Measurements from ENCODE around the gene GLB1L2. TPM values are rescaled to one million over a fixed set of nuclear protein-coding genes. Genes with fewer than 3 reads are reported as not detected.
A peak's percentile ranks its signal among the peaks of the same experiment; 100 is the strongest.

Gene GLB1L2
- total RNA-seq, 6 donors from 2014 or later: 3.1 to 11.6 (median 6.0) TPM

DNA sequence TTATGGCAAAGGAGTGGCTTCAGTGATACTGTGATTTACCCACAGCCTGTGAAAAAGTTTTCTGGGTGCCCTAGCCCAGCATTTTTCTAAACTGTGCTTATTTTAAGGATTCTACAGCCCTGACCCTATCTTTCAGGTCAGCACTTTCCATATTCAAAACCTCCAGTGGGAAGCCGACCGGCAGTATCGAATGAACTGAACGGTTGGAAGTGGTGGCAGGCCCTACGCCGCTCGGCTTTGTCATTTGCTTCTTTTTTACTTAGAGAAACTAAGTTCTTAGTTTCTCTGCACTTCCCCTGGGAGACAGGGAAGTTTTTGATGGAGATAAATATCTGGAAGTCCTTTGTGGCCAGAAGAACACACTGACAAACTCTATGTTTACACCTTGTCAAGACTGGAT lies 994 bp downstream of the GLB1L2 start:
- H3K27me3 ChIP-seq: peaks cover 0 to 5% (median 2%) of the 10 kb centered on the region in 4 donors
- H3K4me1 ChIP-seq: peaks cover 15 to 25% (median 16%) of the 10 kb centered on the region in 4 donors
- WGBS, 2 donors: 63 to 74% methylated on average over 7 of the region's 7 CpGs
- DNase-seq (no peak), ATAC-seq (ENCODE audit: low FRiP score in 2 of 2) (no peak)
- TF ChIP-seq, protein P1, sequence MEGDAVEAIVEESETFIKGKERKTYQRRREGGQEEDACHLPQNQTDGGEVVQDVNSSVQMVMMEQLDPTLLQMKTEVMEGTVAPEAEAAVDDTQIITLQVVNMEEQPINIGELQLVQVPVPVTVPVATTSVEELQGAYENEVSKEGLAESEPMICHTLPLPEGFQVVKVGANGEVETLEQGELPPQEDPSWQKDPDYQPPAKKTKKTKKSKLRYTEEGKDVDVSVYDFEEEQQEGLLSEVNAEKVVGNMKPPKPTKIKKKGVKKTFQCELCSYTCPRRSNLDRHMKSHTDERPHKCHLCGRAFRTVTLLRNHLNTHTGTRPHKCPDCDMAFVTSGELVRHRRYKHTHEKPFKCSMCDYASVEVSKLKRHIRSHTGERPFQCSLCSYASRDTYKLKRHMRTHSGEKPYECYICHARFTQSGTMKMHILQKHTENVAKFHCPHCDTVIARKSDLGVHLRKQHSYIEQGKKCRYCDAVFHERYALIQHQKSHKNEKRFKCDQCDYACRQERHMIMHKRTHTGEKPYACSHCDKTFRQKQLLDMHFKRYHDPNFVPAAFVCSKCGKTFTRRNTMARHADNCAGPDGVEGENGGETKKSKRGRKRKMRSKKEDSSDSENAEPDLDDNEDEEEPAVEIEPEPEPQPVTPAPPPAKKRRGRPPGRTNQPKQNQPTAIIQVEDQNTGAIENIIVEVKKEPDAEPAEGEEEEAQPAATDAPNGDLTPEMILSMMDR (IDR thresholded peaks at IDR 0.05): no peak
- TF ChIP-seq EP300 (IDR thresholded peaks at IDR 0.05) (no peak), POLR2AphosphoS5 (IDR thresholded peaks at IDR 0.05) (no peak), POLR2A (IDR thresholded peaks at IDR 0.05) (no peak)
- no peaks in the 10 kb centered on the region for H3K9me3 ChIP-seq
- no peak overlapping the region for H3K27ac ChIP-seq
- H3K36me3 ChIP-seq: no peaks in the 10 kb centered on the region
- H3K4me3 ChIP-seq: peak overlapping the region in 2 of 4 donors; percentile 61 to 67

DNA sequence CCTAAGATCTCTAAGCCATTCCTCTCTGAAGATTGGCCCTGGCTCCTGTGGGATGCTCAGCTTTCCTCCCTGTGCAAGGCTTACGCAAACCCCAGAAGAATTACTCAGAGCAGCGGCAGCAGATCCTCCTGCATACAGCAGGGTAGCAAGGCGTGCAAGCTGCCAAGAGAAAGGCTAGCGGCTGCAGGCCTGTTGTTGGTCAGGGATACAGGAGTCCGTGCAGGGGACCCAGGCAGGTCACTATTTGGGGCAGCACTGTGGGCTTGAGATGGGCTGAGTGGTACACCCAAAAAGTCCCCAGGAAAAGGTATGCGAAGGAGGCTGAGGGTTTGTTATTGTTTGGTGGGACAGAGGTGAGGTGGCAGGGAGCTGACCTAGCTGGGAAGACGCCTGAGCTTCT lies 1.5 kb downstream of the GLB1L2 start:
- Histone ChIP-seq H3K9me3 (no peaks in the 10 kb centered on the region), H3K27ac (no peak overlapping the region), H3K4me1 (peaks cover 15 to 25% (median 16%) of the 10 kb centered on the region in 4 donors), H3K27me3 (peaks cover 0 to 5% (median 2%) of the 10 kb centered on the region in 4 donors), H3K4me3 (no peak overlapping the region), H3K36me3 (no peaks in the 10 kb centered on the region)
- WGBS, 2 donors: 74 to 92% methylated on average over 7 of the region's 7 CpGs
- no peak for DNase-seq
- no peak for ATAC-seq (ENCODE audit: low FRiP score in 2 of 2)
- TF ChIP-seq, protein P1 (IDR thresholded peaks at IDR 0.05): no peak
- no peak for TF ChIP-seq POLR2A (IDR thresholded peaks at IDR 0.05)
- no peak for TF ChIP-seq POLR2AphosphoS5 (IDR thresholded peaks at IDR 0.05)
- TF ChIP-seq EP300 (IDR thresholded peaks at IDR 0.05): no peak

DNA sequence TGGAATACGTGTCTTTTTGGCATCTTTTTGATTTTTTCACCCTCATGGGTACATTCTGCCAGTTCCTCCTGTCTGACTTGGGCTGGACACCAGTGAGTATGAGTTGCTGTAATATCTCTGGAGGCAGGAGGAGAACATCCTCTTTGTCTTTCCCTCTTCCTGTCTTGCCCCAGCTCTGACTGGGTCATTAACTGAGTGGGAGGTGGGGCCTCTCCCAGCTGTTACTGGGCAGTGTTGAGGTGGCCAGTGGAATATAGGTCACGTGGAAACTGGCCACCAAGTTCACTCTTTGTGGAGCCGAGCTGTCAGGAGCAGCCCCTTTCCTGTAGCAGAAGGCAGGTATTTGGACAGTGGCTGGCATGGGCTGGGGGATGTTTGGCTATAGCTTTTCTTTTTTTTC lies 2.2 kb downstream of the GLB1L2 start:
- Histone ChIP-seq H3K4me3 (no peak overlapping the region), H3K36me3 (no peaks in the 10 kb centered on the region), H3K9me3 (no peaks in the 10 kb centered on the region), H3K4me1 (peaks cover 15 to 25% (median 16%) of the 10 kb centered on the region in 4 donors), H3K27me3 (peaks cover 0 to 5% (median 2%) of the 10 kb centered on the region in 4 donors), H3K27ac (no peak overlapping the region)
- ATAC-seq (ENCODE audit: low FRiP score in 2 of 2) (peak in 1 of 2 donors; percentile 5), DNase-seq (no peak)
- TF ChIP-seq, protein P1 (IDR thresholded peaks at IDR 0.05): no peak
- TF ChIP-seq POLR2AphosphoS5 (IDR thresholded peaks at IDR 0.05): no peak
- no peak for TF ChIP-seq POLR2A (IDR thresholded peaks at IDR 0.05)
- TF ChIP-seq EP300 (IDR thresholded peaks at IDR 0.05): no peak
- 68 to 73% methylated on average over 3 of the region's 3 CpGs for WGBS, 2 donors

DNA sequence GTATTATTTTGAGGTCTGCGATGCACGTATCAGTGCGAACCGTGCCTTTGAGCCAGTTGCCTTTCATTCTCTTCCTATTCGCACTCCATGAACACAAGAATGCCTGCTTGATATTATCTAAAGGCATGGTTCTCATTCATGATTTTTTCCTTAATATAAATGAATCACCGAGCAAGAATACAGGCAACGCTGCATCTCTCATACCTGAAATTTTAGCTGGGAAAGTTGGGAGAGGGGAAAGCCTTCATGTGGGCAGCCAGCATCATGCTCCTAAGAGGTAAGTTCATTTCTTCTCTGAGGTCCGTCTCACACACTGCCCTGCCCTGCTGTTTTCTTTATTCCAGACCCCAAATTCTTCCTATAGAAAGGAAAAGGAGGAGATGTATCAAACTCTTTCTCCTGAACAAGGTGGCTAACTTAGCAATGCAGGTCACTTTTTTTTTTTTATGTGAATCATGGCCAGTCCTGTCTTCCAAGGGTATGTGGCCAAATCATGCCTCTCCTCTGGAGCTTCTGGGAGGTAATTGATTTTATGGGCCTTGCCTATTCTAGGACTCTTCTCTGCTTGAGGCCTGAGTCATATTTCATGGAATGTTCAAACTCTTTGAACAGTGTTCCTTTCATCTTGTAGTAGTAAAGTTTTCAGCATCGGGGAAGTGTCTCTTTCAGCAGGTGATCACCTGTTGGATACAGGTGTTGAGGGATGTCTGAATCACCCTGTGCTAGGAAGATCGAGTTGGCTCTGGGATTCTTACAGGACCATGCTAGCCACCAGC lies 3.2 kb downstream of the GLB1L2 start:
- Histone ChIP-seq H3K4me1 (peaks cover 15 to 25% (median 16%) of the 10 kb centered on the region in 4 donors), H3K4me3 (no peak overlapping the region), H3K27me3 (peaks cover 0 to 5% (median 2%) of the 10 kb centered on the region in 4 donors), H3K9me3 (no peaks in the 10 kb centered on the region), H3K36me3 (no peaks in the 10 kb centered on the region), H3K27ac (no peak overlapping the region)
- TF ChIP-seq, protein P1 (IDR thresholded peaks at IDR 0.05): no peak
- no peak for TF ChIP-seq EP300 (IDR thresholded peaks at IDR 0.05)
- no peak for TF ChIP-seq POLR2AphosphoS5 (IDR thresholded peaks at IDR 0.05)
- no peak for TF ChIP-seq POLR2A (IDR thresholded peaks at IDR 0.05)
- ATAC-seq (ENCODE audit: low FRiP score in 2 of 2) (no peak), DNase-seq (no peak)
- 89 to 92% methylated on average over 10 of the region's 10 CpGs for WGBS, 2 donors

All from upper lobe of left lung (tissue), 6 donors.